ENCODE data around the gene TMEM54.

Gene TMEM54

DNA sequence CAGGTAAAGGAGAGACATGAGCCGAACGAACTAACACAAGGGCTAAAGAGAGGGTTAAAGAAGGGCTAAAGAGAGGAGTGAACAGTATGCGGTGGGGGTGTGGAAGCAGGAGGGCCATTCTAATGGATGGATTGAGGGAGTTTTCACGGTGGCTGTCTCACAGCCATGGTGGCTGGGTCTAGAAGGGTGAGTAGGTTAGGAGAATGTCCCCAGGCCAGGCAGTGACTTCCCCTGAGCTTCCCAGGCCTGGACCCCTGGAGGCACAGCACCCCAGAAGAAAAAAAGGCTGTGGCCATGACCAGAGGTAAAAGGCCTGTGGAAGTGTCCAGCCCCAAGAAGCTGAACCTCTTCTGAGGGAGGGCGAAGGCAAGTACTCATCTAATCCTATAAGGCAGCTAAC is 34.0 kb downstream of the TMEM54 start:
- TF ChIP-seq CTCF (IDR thresholded peaks at IDR 0.05; ENCODE audit: low read depth, low read length, missing control alignments): no peak
- in situ Hi-C loops (cut with HindIII; ENCODE audit: low sequenced_read_pairs): no loop called here
- H3K4me3 ChIP-seq (ENCODE audit: low read depth, low read length): no peak overlapping the region
- no peak for DNase-seq (ENCODE audit: low read depth)

DNA sequence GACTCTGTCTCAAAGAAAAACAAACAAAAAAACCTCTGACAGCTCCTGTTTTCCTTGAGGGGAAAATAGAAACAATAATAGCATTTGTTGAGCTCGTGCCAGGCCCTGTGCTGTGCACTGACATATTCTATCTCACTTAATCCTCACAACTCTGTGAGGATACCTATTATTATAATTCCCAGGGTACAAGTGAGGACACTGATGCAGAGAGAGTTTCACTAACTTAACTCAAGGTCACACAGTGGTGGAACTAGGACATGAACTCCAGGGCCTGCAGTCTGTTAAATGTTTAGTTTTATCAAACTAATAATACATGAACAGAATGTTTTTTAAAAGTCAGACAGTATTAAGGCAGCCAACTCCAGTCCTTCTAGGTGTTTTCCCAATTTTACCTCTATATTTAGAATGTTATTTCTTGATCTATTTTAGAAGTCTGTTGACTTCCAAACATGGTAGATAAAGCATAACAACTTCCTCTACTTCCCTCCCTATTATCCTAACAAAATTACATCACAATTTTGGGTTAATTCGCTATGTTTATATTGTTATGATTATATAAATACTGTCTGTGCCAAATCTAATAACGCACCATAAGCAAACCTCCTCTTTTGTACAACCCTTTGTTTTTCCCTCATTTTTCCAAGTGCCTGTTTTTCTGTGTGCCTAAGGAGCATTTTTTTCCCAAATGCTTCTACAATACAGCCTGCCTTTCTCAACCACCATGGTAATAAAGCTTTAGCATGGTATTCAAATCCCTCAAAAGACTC is 35.4 kb downstream of the TMEM54 start:
- no peak for TF ChIP-seq CTCF (IDR thresholded peaks at IDR 0.05; ENCODE audit: low read depth, low read length, missing control alignments)
- DNase-seq (ENCODE audit: low read depth): no peak
- in situ Hi-C loops (cut with HindIII; ENCODE audit: low sequenced_read_pairs): no loop called here
- H3K4me3 ChIP-seq (ENCODE audit: low read depth, low read length): no peak overlapping the region

GRCh38 chr1:32864375-32865019 is 36.7 kb downstream of the TMEM54 start:
- DNase-seq (ENCODE audit: low read depth): no peak
- TF ChIP-seq CTCF (IDR thresholded peaks at IDR 0.05; ENCODE audit: low read depth, low read length, missing control alignments): no peak
- in situ Hi-C loops (cut with HindIII; ENCODE audit: low sequenced_read_pairs): no loop called here

GRCh38 chr1:32863881-32864245 is 37.3 kb downstream of the TMEM54 start:
- in situ Hi-C loops (cut with HindIII; ENCODE audit: low sequenced_read_pairs): no loop called here
- no peak for DNase-seq (ENCODE audit: low read depth)
- H3K4me3 ChIP-seq (ENCODE audit: low read depth, low read length): no peak overlapping the region
- TF ChIP-seq CTCF (IDR thresholded peaks at IDR 0.05; ENCODE audit: low read depth, low read length, missing control alignments): no peak

More at GRCh38 chr1:32864375-32865019, 36.7 kb downstream of the TMEM54 start:
- no peak overlapping the region for H3K4me3 ChIP-seq (ENCODE audit: low read depth, low read length)

GRCh38 chr1:32863218-32863880 is 37.8 kb downstream of the TMEM54 start:
- DNase-seq (ENCODE audit: low read depth): no peak
- H3K4me3 ChIP-seq (ENCODE audit: low read depth, low read length): no peak overlapping the region
- in situ Hi-C loops (cut with HindIII; ENCODE audit: low sequenced_read_pairs): no loop called here
- TF ChIP-seq CTCF (IDR thresholded peaks at IDR 0.05; ENCODE audit: low read depth, low read length, missing control alignments): no peak

DNA sequence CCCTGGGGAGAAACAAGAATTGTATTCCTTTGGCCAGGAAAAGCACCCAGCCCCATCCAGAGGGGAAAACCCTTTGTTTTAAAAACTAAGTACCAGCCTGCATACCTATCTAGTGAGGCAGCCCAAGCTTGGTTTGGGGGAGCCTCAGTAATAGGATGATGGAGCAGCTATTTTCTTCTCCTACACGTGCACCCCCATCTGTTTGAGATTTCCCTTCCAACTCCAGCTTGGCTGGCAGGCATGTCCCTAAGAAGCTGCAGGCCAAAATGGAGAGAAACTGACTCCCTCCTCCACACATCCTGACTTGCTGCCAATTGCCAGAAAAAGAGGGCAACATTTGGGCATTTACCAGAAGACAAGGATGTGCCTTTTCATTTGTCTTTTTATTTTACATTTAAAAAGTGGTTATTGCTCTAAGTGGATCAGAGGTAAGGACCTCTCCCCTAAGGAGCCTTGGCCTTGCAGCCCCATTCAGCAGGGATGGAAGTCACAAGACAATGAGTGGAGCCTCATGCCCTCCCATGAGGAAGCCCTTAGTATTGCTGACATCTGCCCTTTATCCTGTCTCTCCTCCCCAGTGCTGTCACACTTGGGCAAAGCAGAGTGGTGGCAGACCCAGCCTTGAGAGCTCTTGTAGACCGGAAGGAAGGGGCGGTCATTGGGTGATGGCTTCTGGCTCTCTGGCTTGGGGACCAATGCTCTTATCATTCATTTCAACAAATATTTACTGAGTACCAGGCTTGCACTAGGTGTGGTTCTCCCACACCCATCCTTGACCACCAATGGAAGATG is 39.1 kb downstream of the TMEM54 start:
- TF ChIP-seq CTCF (IDR thresholded peaks at IDR 0.05; ENCODE audit: low read depth, low read length, missing control alignments): no peak
- no peak overlapping the region for H3K4me3 ChIP-seq (ENCODE audit: low read depth, low read length)
- in situ Hi-C loops (cut with HindIII; ENCODE audit: low sequenced_read_pairs): no loop called here
- no peak for DNase-seq (ENCODE audit: low read depth)
